H1 (cell line): ENCODE data around the gene UGT1A9. TPM values are rescaled to one million over a fixed set of nuclear protein-coding genes. Genes with fewer than 3 reads are reported as not detected.

Experiments
- CTCF ChIA-PET: fragments of 300-600 bp; sonication (Branson Sonifier 250); formaldehyde crosslinking; loops from one replicate; lab custom pipeline; 2021; ENCODE audit not compliant: partially characterized antibody; lab: Charles Lee
- POLR2A ChIA-PET: fragments of 300-600 bp; sonication (Branson Sonifier 250); formaldehyde crosslinking; loops from one replicate; lab custom pipeline; 2021; ENCODE audit warnings: inconsistent platforms; ENCODE audit not compliant: partially characterized antibody; lab: Charles Lee
- DNase-seq, 2 experiments: peaks; one replicate each; pipeline versions ENCODE4 v3.0.0 to v3.0.0-alpha.2; 2010 to 2022; ENCODE audit warnings: low spot score in 2 of 2, low read depth in 1 of 2, mixed read lengths in 1 of 2
- FAIRE-seq: peaks from 2 replicates; lab custom pipeline; 2011; peaks lifted over from hg19 to GRCh38; lab: Jason Lieb, UNC
- H2AFZ ChIP-seq: 2 replicates; pipeline ENCODE4 v1.8.1; 2012; ENCODE audit warnings: low read length, inconsistent platforms
- H2AK5ac ChIP-seq: 2 replicates; pipeline ENCODE4 v1.6.1; 2013; ENCODE audit warnings: low read depth, low read length
- H2BK120ac ChIP-seq: replicated peaks from 2 replicates; pipeline ENCODE3; 2013; ENCODE audit warnings: low read depth, low read length, inconsistent platforms
- H2BK12ac ChIP-seq: 2 replicates; pipeline ENCODE4 v1.6.1; 2013; ENCODE audit warnings: low read depth, low read length
- H2BK15ac ChIP-seq: 2 replicates; pipeline ENCODE4 v1.6.1; 2013; ENCODE audit warnings: low read length
- H2BK20ac ChIP-seq: 2 replicates; pipeline ENCODE4 v1.6.1; 2013; ENCODE audit warnings: low read length
- H2BK5ac ChIP-seq: 2 replicates; pipeline ENCODE4 v1.6.1; 2013; ENCODE audit warnings: low read depth, low read length
- H3K14ac ChIP-seq: 2 replicates; pipeline ENCODE4 v1.6.1; 2013; ENCODE audit warnings: inconsistent platforms; ENCODE audit not compliant: insufficient read length
- H3K18ac ChIP-seq: 2 replicates; pipeline ENCODE4 v1.6.1; 2013; ENCODE audit warnings: low read length; ENCODE audit errors: extremely low read depth
- H3K23ac ChIP-seq: 2 replicates; pipeline ENCODE4 v1.6.1; 2013; ENCODE audit warnings: inconsistent platforms; ENCODE audit not compliant: insufficient read length
- H3K23me2 ChIP-seq: 2 replicates; pipeline ENCODE4 v1.6.1; 2013; ENCODE audit warnings: low read depth, low read length
- H3K27ac ChIP-seq: 2 replicates; pipeline ENCODE4 v1.6.1; 2011; ENCODE audit warnings: low read depth, low read length, inconsistent platforms
- H3K27me3 ChIP-seq, 4 experiments: replicated peaks in 1 of 4; 1 replicate in 1 of 4; 2 replicates in 3 of 4; pipeline versions ENCODE4 v1.6.1 to v1.8.1; 2011 to 2013; ENCODE audit warnings: low read length in 3 of 4, mild to moderate bottlenecking in 3 of 4, inconsistent platforms in 2 of 4, mixed read lengths in 2 of 4, moderate library complexity in 1 of 4; ENCODE audit not compliant: control insufficient read depth in 3 of 4, insufficient read depth in 3 of 4; ENCODE audit errors: extremely low read depth in 1 of 4
- H3K36me3 ChIP-seq, 4 experiments: 2 replicates each; pipeline versions ENCODE4 v1.6.1 to v1.8.1; 2011 to 2013; ENCODE audit warnings: mild to moderate bottlenecking in 4 of 4, low read length in 3 of 4, moderate library complexity in 2 of 4, control low read depth in 1 of 4, inconsistent platforms in 1 of 4; ENCODE audit not compliant: insufficient read depth in 4 of 4, control insufficient read depth in 2 of 4
- H3K4ac ChIP-seq: replicated peaks from 2 replicates; pipeline ENCODE3; 2013; ENCODE audit warnings: low read length, low read depth, mixed read lengths, inconsistent platforms; ENCODE audit not compliant: insufficient read length
- H3K4me1 ChIP-seq, 4 experiments: replicated peaks in 1 of 4; 1 replicate in 1 of 4; 2 replicates in 3 of 4; pipeline versions ENCODE4 v1.6.1 to v1.8.1; 2011 to 2013; ENCODE audit warnings: low read length in 3 of 4, inconsistent platforms in 2 of 4, mixed read lengths in 1 of 4; ENCODE audit not compliant: insufficient read depth in 4 of 4, control insufficient read depth in 3 of 4
- H3K4me2 ChIP-seq, 2 experiments: 2 replicates each; pipeline versions ENCODE4 v1.6.1 to v1.8.1; 2011 to 2013; ENCODE audit warnings: low read depth in 2 of 2, low read length in 2 of 2, control low read depth in 1 of 2, inconsistent platforms in 1 of 2, mild to moderate bottlenecking in 1 of 2; ENCODE audit not compliant: insufficient read depth in 1 of 2
- H3K4me3 ChIP-seq, 4 experiments: fragments of 200-600, 300-600 bp in 1 of 4; sonication (generic), shearing (Covaris generic), sonication (Bioruptor Twin) in 1 of 4; 2 replicates each; pipeline versions ENCODE4 v1.5.1 to v1.8.1; 2011 to 2016; ENCODE audit warnings: low read length in 4 of 4, low read depth in 3 of 4, control low read depth in 2 of 4, inconsistent platforms in 2 of 4, mild to moderate bottlenecking in 2 of 4, mixed read lengths in 1 of 4, moderate library complexity in 1 of 4; ENCODE audit not compliant: insufficient read depth in 2 of 4; ENCODE audit errors: extremely low read depth in 1 of 4
- H3K56ac ChIP-seq: replicated peaks from 2 replicates; pipeline ENCODE3; 2013; ENCODE audit warnings: low read depth, mild to moderate bottlenecking, mixed read lengths, low read length, inconsistent platforms; ENCODE audit not compliant: insufficient read length
- H3K79me1 ChIP-seq: 2 replicates; pipeline ENCODE4 v1.6.1; 2013; ENCODE audit warnings: low read depth, low read length, control low read depth
- H3K79me2 ChIP-seq, 2 experiments: 2 replicates each; pipeline versions ENCODE4 v1.6.1 to v1.8.1; 2012 to 2013; ENCODE audit warnings: low read length in 2 of 2, mild to moderate bottlenecking in 2 of 2, inconsistent platforms in 1 of 2; ENCODE audit not compliant: insufficient read depth in 2 of 2, control insufficient read depth in 1 of 2
- H3K9ac ChIP-seq, 4 experiments: replicated peaks in 1 of 4; 1 replicate in 1 of 4; 2 replicates in 3 of 4; pipeline versions ENCODE4 v1.6.1 to v1.8.1; 2011 to 2013; ENCODE audit warnings: low read depth in 3 of 4, low read length in 3 of 4, control low read depth in 2 of 4, mild to moderate bottlenecking in 2 of 4, moderate library complexity in 2 of 4, inconsistent platforms in 1 of 4; ENCODE audit errors: extremely low read depth in 1 of 4
- H3K9me3 ChIP-seq, 2 experiments: 2 replicates each; pipeline versions ENCODE4 v1.6.1 to v1.8.1; 2012 to 2013; ENCODE audit warnings: mild to moderate bottlenecking in 2 of 2, moderate library complexity in 2 of 2, control low read depth in 1 of 2, inconsistent platforms in 1 of 2, low read depth in 1 of 2, low read length in 1 of 2, mixed read lengths in 1 of 2; ENCODE audit not compliant: insufficient read depth in 2 of 2
- H4K20me1 ChIP-seq, 2 experiments: replicated peaks in 1 of 2; 2 replicates each; pipeline versions ENCODE3 to v1.8.1; 2011 to 2013; ENCODE audit warnings: inconsistent platforms in 2 of 2, low read length in 2 of 2, mild to moderate bottlenecking in 1 of 2; ENCODE audit not compliant: insufficient read depth in 2 of 2, control insufficient read depth in 1 of 2
- H4K5ac ChIP-seq: 2 replicates; pipeline ENCODE4 v1.6.1; 2013; ENCODE audit warnings: low read length, low read depth, mixed read lengths, inconsistent platforms; ENCODE audit not compliant: insufficient read length
- H4K8ac ChIP-seq: 2 replicates; pipeline ENCODE4 v1.8.0; 2013; ENCODE audit warnings: mild to moderate bottlenecking, moderate library complexity, low read length, inconsistent platforms; ENCODE audit not compliant: insufficient read depth; ENCODE audit errors: extremely low read depth
- H4K91ac ChIP-seq: replicated peaks from 2 replicates; pipeline ENCODE3; 2013; ENCODE audit warnings: low read length, mixed read lengths, inconsistent platforms; ENCODE audit not compliant: insufficient read length
- CBX5 ChIP-seq: fragments of 300-800, 300-1000 bp; sonication (generic); IDR thresholded peaks from 2 replicates; pipeline ENCODE4 v1.7.1; 2016; ENCODE audit warnings: antibody characterized with exemption, low read length, low read depth
- CEBPB ChIP-seq: IDR thresholded peaks from 2 replicates; pipeline ENCODE4 v1.6.1; 2012; ENCODE audit warnings: low read depth, low read length
- CTBP2 ChIP-seq: IDR thresholded peaks from 2 replicates; pipeline ENCODE4 v1.7.0; 2011; ENCODE audit warnings: borderline replicate concordance, mild to moderate bottlenecking, moderate library complexity, mixed read lengths, low read length; ENCODE audit not compliant: insufficient read depth, insufficient read length
- KDM1A ChIP-seq: fragments of 200-600, 300-600 bp; sonication (generic); IDR thresholded peaks from 2 replicates; pipeline ENCODE4 v1.7.1; 2016; ENCODE audit warnings: mild to moderate bottlenecking, low read length, borderline replicate concordance
- KDM4A ChIP-seq: IDR thresholded peaks from one replicate; pipeline ENCODE4 v1.7.1; 2012; ENCODE audit warnings: low read depth, mild to moderate bottlenecking, moderate library complexity, low read length, inconsistent platforms; ENCODE audit not compliant: severe bottlenecking
- RAD21 ChIP-seq, 2 experiments: IDR thresholded peaks in 1 of 2; conservative IDR thresholded peaks in 1 of 2; 2 replicates each; pipeline ENCODE4 v1.6.1; 2011; ENCODE audit warnings: low read depth in 2 of 2, low read length in 2 of 2, improper control_type of control experiment in 1 of 2, inconsistent platforms in 1 of 2, mild to moderate bottlenecking in 1 of 2, moderate library complexity in 1 of 2
- SIN3A ChIP-seq, 2 experiments: IDR thresholded peaks in 1 of 2; conservative IDR thresholded peaks in 1 of 2; 2 replicates each; pipeline ENCODE4 v1.6.1; 2011 to 2012; ENCODE audit warnings: low read length in 2 of 2, improper control_type of control experiment in 1 of 2, low read depth in 1 of 2, mild to moderate bottlenecking in 1 of 2
- SIX5 ChIP-seq: IDR thresholded peaks from 2 replicates; pipeline ENCODE4 v1.6.1; 2011; ENCODE audit warnings: mild to moderate bottlenecking, low read depth, low read length
- SP1 ChIP-seq: IDR thresholded peaks from 2 replicates; pipeline ENCODE4 v1.6.1; 2011; ENCODE audit warnings: low read depth, low read length
- SP4 ChIP-seq: IDR thresholded peaks from 2 replicates; pipeline ENCODE4 v1.6.1; 2012; ENCODE audit warnings: low read length, inconsistent platforms
- TCF12 ChIP-seq: IDR thresholded peaks from 2 replicates; pipeline ENCODE4 v1.6.1; 2011; ENCODE audit warnings: low read depth, mild to moderate bottlenecking, low read length
- TEAD4 ChIP-seq: IDR thresholded peaks from 2 replicates; pipeline ENCODE4 v1.6.1; 2012; ENCODE audit warnings: low read depth, low read length, inconsistent platforms, mixed read lengths
- WGBS, 2 experiments: shearing (Covaris generic) in 1 of 2; methylation state at CpG; one replicate each; pipeline versions ENCODE4 v1.1.6 to v1.1.7; 2013 to 2015; ENCODE audit warnings: low lambda C conversion rate in 2 of 2, mixed read lengths in 2 of 2, inconsistent platforms in 1 of 2, low coverage in 1 of 2, missing lambda C conversion rate in 1 of 2; ENCODE audit not compliant: insufficient replicate concordance in 2 of 2, insufficient coverage in 1 of 2, insufficient read length in 1 of 2; ENCODE audit errors: extremely low coverage in 1 of 2, missing lambda C conversion rate in 1 of 2; 5-methylcytosine and 5-hydroxymethylcytosine counted together
- polyA plus RNA-seq, 7 experiments: library from polyadenylated mRNA; depleted of rRNA in 3 of 7; stranded (reverse) in 5 of 7; unstranded in 2 of 7; fragments of >200 nt in 5 of 7; fragments of 200-250 nt in 2 of 7; gene quantifications; 1 replicate in 5 of 7; 2 replicates in 1 of 7; 4 replicates in 1 of 7; pipeline versions ENCODE4 v1.2.1 to v1.2.3, GENCODE V29; 2011 to 2013; ENCODE audit warnings: missing spikeins in 2 of 7, mixed read lengths in 2 of 7
- total RNA-seq: library from RNA; stranded (reverse); fragmentation: NEBNext Ultra II Directional; extraction: Animal tissue kit (Norgen Biotek cat#: 25700); gene quantifications from 2 replicates; pipeline ENCODE4 v1.2.1, GENCODE V29; 2021
- TF ChIP-seq, protein P1 (sequence below): IDR thresholded peaks from 2 replicates; pipeline ENCODE4 v1.6.1; 2012; ENCODE audit warnings: low read length, inconsistent platforms

The UGT1A9 gene
- total and polyA plus RNA-seq, 2 of the 8 experiments (the other 6 are each of a cell fraction or from before 2014, with no cell fraction given), result not detected

DNA sequence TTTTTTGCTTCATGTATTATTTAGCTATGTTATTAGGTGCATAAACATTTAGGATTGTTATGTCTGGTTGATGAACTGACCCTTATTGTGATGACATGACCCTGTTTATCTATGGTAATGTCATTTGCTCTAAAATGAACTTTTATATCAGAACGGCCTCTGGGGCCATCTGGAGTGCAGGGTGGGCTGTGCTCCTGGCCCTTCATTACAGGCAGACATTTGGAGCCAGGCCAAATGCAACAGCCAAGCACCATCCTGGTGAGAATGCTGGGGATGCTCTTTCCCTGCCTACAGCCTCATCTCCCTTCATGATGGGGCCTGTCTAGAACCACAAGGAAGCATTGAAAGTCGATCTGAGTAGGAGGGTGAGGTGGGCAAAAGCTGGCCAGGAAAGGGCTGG, 144.6 kb downstream of the UGT1A9 start:
- no peaks in the 10 kb centered on the region for H3K23me2 ChIP-seq
- H4K5ac ChIP-seq, result no peak overlapping the region
- H3K14ac ChIP-seq, result no peak overlapping the region
- no peak overlapping the region for H3K18ac ChIP-seq
- no peak overlapping the region for H2BK12ac ChIP-seq
- no peak for FAIRE-seq
- ChIA-PET CTCF (no interaction called here), POLR2A (no interaction called here)
- no peak overlapping the region for H2BK15ac ChIP-seq
- no peaks in the 10 kb centered on the region for H4K20me1 ChIP-seq
- no peak overlapping the region for H3K9ac ChIP-seq
- no peak overlapping the region for H3K56ac ChIP-seq
- H2AFZ ChIP-seq, result no peak overlapping the region
- H4K91ac ChIP-seq, result no peak overlapping the region
- no peaks in the 10 kb centered on the region for H3K79me2 ChIP-seq
- H3K4me1 ChIP-seq, result no peaks in the 10 kb centered on the region
- H2BK5ac ChIP-seq, result no peak overlapping the region
- H3K4me3 ChIP-seq, result no peak overlapping the region
- no peaks in the 10 kb centered on the region for H3K27me3 ChIP-seq
- H3K23ac ChIP-seq, result no peak overlapping the region
- H3K36me3 ChIP-seq, result no peaks in the 10 kb centered on the region
- H3K4me2 ChIP-seq, result no peak overlapping the region
- no peaks in the 10 kb centered on the region for H3K79me1 ChIP-seq
- no peak overlapping the region for H3K4ac ChIP-seq
- H3K9me3 ChIP-seq, result no peaks in the 10 kb centered on the region
- no peak overlapping the region for H4K8ac ChIP-seq
- 89% methylated on average over 2 of the region's 2 CpGs; no CpG with 5 or more reads in 1 of the 2 experiments for WGBS, 2 experiments
- H2BK120ac ChIP-seq, result no peak overlapping the region
- H2BK20ac ChIP-seq, result no peak overlapping the region
- no peak overlapping the region for H2AK5ac ChIP-seq
- DNase-seq, result no peak
- no peak overlapping the region for H3K27ac ChIP-seq
- TF ChIP-seq CEBPB (no peak), TEAD4 (no peak), CBX5 (no peak), CTBP2 (no peak), KDM4A (no peak), SP1 (no peak), TCF12 (no peak), SIN3A (conservative IDR thresholded peaks at IDR 0.05 in 1 of 2, IDR thresholded peaks at IDR 0.05 in 1 of 2; ENCODE audit: low read depth in 1 of 2, low read length in 2 of 2) (no peak), KDM1A (no peak), SP4 (no peak), RAD21 (IDR thresholded peaks at IDR 0.05 in 1 of 2, conservative IDR thresholded peaks at IDR 0.05 in 1 of 2; ENCODE audit: low read depth in 2 of 2, low read length in 2 of 2) (no peak), SIX5 (no peak)
- TF ChIP-seq, protein P1, sequence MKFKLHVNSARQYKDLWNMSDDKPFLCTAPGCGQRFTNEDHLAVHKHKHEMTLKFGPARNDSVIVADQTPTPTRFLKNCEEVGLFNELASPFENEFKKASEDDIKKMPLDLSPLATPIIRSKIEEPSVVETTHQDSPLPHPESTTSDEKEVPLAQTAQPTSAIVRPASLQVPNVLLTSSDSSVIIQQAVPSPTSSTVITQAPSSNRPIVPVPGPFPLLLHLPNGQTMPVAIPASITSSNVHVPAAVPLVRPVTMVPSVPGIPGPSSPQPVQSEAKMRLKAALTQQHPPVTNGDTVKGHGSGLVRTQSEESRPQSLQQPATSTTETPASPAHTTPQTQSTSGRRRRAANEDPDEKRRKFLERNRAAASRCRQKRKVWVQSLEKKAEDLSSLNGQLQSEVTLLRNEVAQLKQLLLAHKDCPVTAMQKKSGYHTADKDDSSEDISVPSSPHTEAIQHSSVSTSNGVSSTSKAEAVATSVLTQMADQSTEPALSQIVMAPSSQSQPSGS, result no peak
